ENCODE measurements around the gene C1orf35. TPM values are rescaled to one million over a fixed set of nuclear protein-coding genes. Genes with fewer than 3 reads are reported as not detected.
A peak's percentile ranks its signal among the peaks of the same experiment; 100 is the strongest.

The C1orf35 gene
- total RNA-seq, 2 donors from 2014 or later, result 11.9 to 14.7 TPM

DNA sequence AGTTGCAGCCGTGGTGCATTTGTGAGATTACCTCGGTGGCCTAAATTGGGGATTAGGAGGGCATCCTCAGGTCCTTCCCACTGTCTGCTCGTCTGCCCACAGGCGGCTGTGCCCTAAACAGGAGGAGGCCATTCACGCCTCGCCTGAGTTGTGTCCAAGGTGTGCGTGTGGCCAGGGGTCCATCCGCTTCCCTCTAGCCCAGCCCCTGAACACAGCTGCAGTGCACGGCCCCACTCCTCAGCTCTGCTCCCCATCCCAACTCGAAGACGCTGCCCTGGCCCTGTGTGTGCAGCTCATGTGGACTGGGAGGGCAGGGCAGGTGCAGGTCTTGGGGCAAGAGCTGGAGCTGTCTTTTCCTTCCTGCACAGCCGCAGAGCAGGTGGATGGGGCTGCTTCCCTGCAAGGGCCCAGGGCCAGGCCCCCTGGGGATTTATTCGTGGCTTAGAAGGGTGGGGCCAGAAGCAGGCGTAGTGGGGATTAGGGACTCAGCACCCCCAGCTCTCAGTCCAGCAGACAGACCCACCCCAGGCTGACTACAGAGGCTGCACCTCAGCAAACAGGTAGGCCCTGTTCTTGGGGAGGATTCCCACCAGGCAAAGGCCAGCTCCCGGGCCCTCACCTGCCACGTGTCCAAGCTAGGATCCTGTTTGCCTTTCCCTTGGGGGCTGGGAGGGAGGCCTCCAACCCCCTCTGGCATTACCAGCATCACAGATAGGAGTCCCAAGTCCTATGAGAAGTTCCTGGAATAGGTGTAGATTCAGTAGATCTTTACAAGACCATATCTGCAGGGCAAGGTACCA lies 41.3 kb upstream of the C1orf35 start:
- ATAC-seq (no peak), DNase-seq (no peak)
- intact Hi-C loops (cut with DNase I, micrococcal nuclease), result no loop called here

DNA sequence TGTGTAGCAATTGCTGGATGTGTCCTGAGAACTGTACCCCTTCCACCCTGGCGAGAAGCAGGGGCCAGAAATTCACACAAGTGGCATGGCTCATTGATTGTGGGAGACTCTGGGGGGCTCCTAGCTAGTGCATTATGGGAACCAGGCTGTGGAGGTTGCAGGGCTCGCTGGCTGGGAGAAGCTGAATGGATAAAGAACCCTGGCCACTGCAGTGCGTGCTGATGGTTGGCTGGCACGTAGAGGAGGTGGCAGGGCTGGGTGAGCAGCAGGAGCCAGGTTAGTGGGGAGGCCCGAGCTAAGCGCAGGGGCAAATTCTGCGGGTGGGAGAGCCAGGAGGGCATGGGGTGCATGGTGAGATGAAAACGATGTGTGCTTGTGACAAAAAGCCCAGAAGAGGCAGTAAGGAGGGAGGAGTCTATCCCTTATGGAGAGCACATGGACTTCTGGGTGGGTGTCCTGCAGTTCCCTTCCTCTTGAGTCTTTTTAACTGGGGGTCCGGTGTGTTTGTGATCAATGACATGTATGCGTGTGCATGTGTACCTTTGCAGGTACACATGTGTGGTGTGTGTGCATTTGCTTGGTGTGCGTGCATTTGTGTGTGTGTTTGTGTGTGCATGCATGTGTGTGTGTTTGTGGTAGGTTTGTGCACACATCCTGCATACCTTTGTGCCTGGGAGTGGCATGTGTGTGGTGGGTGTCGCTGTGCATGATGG lies 40.5 kb upstream of the C1orf35 start:
- DNase-seq, result no peak

DNA sequence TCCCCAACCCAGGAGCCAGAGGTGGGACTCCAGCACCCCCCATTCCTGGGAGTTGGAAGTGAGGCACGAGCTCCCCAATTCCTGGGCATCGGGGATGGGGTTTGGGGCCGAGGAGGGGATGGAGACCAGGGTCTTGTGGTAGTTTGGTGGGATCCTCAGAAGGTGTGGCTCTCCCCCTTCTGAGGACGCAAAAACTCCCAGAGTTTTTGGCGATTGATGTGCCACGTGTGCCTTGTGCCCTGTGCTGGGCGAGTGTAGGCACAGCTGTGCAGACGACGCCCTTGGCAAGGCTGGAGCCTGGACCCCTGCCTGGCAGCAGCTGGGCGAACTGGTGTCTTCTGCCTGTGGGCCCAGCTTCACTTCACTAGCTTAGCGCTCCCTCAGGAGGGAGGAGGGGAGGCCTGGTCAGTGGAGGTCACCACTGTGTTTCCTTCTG lies 39.6 kb upstream of the C1orf35 start:
- DNase-seq (peak in 1 of 2 donors; percentile 22), ATAC-seq (no peak)
- intact Hi-C loops (cut with DNase I, micrococcal nuclease), result no loop called here

More for the DNA sequence above, 40.5 kb upstream of the C1orf35 start:
- intact Hi-C loops (cut with DNase I, micrococcal nuclease), result no loop called here
- ATAC-seq, result no peak

DNA sequence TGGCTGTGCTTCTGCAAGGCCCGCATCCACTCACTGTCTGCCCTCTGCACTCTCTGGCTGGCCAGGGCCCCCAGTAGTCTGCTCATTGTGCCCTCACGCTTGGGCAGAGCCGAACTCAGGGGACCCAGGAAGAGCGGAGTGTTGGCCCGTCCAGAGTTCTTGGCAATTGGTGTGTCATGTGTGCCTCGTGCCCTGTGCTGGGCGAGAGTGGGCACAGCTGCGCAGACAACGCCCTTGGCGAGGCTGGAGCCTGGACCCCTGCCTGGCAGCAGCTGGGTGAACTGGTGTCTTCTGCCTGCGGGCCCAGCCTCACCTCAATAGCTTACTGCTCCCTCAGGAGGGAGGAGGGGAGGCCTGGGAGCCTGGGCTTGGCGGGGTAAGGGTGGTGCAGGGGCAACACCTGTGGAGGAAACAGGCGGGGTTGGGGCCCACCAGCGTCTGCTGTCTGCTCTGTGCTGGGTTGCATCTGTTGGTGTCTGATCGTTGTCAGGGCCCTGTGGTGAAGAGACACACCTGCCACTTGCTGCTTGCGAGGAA lies 39.1 kb upstream of the C1orf35 start:
- intact Hi-C loops (cut with DNase I, micrococcal nuclease), result no loop called here
- DNase-seq, result peak; percentile 14 to 29
- ATAC-seq, result no peak

DNA sequence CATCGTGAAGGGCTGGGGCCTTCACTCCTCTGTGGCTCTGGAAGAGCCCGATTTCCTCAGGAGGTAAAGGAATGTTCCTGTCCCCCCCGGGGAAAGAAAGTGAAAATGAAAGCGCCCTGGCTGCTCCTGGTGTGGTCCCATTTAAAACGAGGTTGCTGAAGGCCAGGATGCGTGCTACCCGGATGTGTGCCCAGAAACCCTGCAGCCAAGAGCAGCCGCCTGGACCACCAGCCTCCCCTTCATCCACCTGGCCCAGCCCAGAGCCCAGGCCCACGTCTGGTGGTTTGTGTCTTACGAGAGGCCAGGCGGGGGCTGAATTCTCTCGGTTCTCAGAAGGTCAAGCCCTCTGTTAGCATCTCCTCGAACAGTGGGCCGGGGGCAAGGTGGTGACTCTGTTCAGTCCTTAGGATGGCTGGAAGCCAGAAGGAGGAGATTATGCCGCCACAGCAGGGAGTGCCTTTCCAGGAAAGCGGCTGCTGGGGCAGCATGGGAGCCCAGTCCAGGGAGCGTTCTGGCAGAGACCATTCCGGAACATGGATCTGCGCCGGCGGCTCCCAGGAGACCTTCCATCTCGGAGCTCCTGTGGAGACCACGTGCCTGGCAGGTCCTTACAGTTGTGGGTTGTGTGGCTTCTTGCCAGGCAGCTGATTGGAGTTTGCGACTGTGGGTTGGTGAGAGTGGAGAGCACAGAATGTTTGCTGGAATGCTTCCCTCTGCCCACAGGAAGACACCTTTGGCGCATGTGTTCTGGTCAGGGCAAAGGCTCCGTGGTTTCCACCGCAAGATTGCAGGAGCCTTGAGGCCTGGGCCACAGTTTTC lies 38.3 kb upstream of the C1orf35 start:
- DNase-seq (peak; percentile 53 to 63), ATAC-seq (peak; percentile 16)
- intact Hi-C loops (cut with DNase I, micrococcal nuclease), result no loop called here

DNA sequence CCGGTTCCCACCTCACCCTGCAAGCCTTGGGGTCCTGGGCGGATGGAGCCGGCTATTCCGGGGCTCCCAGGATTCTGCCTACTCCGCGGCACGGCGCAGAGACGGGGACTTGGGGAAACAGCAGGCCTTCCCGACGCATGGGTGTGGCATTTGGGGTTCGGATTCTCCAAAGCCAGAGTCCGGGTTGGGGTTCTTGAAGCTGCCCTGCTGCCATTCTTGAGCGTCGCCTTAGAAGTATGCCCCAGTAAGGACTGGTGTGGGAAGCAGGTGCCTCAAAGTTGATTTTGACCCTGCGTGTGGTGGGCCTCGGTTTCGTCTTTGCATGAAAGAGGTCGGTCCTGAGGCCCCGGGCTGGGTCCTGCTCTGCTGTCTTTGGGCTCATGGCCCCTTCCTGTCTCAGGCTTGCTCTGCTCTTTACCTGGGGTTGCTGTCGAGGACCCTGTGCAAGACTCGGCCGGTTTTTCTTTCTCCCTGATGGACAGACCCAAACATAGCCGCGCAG lies 37.6 kb upstream of the C1orf35 start:
- intact Hi-C loops (cut with DNase I, micrococcal nuclease), result no loop called here
- DNase-seq, result no peak
- ATAC-seq, result no peak

DNA sequence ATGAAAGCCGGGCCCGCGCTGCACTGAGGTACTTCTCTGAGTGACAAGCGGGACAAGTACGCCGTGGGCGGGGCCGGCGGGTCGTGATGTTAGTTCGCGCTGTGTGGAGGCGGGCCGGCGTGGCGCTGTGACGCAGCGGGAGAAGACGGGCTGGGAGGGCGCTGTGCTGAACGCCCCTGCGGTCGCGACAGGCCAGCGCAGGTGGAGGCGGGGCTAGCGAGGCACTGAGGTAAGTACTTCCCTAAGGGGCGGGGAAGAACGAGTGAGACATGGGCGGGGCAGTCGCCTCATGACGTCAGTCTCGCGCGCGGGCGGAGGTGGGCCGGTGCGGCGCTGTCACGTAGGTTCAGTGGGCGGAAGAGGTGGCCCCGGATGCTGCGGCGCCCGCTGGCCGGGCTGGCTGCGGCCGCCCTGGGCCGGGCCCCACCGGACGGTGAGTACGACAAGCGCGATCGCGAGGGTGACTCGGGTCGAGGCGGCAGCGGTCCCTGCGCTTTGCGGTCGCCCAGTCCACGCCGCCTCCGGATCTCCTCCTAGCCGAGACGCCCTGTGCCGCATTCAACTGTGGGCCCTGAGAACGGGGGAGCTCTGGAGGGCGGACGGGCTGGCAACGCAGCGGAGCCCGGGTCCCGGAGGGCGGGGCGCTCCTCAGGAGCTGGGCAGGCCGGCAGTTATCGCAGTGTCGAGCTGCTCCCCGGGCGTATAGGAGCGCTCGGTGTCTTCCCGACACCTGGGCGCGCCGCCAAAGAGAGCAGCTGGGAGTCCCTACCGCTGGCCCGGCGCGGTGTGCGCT lies 37.0 kb upstream of the C1orf35 start, which contains the start of gene GUK1:
Gene GUK1, plus strand, starts transcription at position 349 of the 793 bp plus-strand sequence. Its CDS starts 24 bp downstream, at position 373.
- peak; percentile 100 for DNase-seq
- intact Hi-C loops (cut with DNase I, micrococcal nuclease), result no loop called here
- ATAC-seq, result peak; percentile 90

DNA sequence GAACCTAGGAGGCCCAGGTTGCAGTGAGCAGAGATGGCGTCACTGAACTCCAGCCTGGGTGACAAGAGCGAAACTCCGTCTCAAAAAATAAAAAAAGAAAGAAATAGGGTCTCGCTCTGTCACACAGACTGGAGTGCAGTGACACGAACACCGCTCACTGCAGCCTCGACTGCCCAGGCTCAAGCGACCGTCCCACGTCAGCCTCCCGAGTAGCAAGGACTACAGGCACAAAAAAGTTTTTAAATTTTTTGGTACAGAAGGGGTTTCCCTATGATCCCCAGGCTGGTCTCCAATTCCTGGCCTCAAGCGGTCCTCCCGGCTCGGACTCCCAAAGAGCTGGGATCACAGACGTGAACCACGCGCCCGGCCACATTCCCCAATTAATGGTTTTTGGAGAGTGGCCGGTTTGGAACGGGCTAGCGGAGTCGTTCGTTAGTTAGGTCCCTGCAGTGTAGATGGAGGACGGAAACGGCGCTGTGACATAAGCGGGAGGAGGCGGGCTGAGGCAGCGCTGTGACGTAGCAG lies 36.3 kb upstream of the C1orf35 start:
- ATAC-seq (no peak), DNase-seq (no peak)
- intact Hi-C loops (cut with DNase I, micrococcal nuclease), result no loop called here

DNA sequence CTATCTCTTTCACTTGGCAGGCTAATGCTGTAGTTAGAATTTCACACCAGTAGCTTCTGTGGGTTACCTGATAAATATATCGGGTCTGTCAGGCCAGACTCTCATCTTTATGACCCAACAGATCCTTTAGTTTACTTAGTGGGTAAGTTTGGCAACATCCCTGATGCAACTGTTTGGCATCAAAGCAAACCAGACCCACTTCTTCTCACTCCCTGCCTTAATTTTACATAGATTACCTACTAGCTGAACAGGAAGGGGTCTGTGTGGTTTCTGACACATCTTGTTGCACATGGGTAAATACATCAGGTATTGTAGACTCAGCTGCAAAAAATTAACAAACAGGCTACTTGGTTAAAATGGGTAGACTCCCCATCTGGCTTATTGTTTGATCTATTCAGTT lies 33.8 kb upstream of the C1orf35 start:
- intact Hi-C loops (cut with DNase I, micrococcal nuclease), result no loop called here
- DNase-seq (no peak), ATAC-seq (no peak)

DNA sequence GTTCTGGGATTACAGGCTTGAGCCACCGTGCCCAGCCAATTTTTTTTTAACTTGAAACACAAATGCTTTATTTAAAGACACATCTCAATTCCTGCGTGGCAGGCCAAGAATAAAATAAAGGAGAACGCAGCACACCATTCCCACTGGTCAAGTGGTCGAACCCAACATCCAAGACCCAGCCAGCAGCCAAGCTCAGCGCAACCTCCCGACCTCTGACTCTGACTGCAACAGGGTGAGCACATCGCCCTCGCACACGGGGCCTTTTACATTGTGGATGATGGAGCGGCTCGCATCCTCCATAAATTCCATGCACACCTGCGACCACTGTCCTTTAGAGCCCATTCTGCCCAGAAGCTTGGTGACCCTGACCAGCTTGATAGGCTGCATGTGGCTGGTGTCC lies 31.5 kb upstream of the C1orf35 start:
- ATAC-seq, result no peak
- no peak for DNase-seq
- intact Hi-C loops (cut with DNase I, micrococcal nuclease), result no loop called here

DNA sequence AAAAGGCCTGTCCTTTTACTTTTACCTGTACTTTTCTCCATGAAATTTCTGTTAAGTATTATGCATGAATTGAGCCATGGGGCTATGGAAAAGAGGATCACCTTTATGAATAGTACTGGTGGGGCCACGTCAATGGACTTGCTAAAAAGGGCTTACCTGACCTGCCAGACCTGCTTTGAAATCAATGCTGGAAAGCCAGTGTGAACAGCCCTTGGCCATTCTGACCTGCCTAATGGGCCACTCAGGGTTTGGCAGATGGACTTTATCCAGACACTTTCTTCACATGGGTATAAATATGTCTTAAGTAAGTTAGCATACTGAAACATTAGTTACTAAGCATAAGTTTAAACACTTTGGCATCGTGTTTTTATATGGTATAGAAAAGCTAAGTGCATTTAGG lies 28.6 kb upstream of the C1orf35 start:
- intact Hi-C loops (cut with DNase I, micrococcal nuclease), result no loop called here
- DNase-seq (no peak), ATAC-seq (no peak)

DNA sequence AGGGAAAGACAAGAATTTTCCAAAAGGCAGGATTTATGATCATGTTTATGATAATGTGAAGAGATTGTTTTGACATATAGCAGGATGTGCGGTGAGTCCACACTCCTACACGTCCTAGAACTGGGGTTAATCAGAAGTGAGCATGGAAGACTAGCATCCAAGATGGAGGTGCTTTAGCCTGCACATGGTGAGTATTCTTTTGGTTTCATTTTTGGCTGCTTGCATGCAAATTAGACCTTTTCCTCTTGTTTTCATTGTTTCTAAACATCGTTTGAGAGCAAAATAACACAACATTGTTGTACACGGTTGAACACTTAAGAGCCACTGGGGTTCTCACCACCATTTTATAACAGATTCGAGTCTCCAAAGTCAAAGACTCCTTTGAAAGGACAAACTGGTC lies 22.1 kb upstream of the C1orf35 start:
- no peak for DNase-seq
- intact Hi-C loops (cut with DNase I, micrococcal nuclease), result no loop called here

DNA sequence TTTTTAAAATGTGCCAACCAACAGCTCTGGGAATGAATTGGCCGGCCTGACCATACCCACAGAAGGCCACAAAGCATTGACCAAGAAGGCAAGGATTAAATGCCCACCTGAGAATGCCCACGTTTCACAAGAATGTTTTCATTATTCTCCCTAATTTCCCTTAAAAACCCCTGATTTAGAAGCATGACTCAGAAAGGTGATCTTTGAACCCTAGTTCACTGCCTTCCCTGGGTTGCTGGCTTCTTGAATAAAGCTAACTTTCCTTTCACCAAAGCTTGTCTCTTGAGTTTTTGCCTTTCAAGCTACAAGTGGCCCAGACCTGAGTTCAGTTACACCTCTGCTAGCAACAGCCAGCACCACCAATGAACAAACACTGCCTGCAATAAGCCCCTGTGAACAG lies 20.4 kb upstream of the C1orf35 start:
- intact Hi-C loops (cut with DNase I, micrococcal nuclease), result no loop called here
- DNase-seq (no peak), ATAC-seq (no peak)

More for the DNA sequence above, 22.1 kb upstream of the C1orf35 start:
- no peak for ATAC-seq

DNA sequence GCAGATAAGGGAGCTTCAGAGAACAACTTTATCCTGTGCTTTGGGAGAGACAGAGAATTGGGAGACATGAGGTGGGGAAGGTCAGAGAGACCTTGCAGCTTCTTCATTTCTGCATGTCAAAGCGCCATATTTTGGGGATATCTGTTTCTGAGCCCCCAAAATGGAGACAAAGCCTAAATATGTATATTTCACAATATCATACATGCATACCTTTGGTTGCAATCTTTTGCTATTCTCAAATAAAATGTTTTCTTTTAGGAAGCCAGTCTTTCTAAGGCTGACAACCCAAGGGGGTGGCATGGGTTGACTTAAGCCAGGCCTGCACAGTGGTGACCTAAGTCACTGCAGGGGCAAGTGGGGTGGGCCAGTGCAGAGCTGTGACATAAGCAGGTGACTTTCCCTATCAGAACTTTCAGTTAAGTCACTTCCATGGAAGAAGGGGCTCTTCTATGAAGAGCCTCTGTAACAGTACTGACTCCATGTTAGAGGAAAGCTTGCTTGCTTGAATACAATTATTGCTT lies 19.9 kb upstream of the C1orf35 start:
- no peak for DNase-seq
- ATAC-seq, result no peak
- intact Hi-C loops (cut with DNase I, micrococcal nuclease), result no loop called here

DNA sequence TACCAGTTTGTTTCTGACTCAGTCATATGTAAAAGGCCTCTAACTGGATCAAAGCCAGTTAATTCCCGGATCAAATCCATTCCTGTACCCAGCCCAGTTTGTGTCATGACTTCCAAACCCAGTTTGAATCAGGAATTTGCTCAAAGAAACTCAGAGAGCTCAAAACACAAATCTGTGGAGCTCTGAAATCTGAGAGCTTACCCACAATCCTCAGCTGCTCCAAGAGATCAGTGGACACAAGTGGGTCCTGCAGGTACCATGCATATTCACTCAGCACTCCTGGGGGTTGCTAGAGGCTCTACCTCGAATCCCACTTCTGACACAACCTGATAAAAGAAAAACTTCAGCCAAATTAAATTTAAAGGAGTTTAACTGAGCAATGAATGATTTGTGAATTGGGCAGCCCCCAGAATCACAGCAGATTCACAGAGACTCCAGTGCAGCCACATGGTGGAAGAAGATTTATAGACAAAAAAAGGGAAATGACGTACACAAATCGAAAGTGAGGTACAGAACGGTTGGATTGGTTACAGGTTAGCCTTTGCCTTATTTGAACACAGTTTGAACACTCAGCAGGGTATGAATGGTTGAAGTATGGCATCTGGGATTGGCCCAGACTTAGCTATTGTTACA lies 17.8 kb upstream of the C1orf35 start:
- no peak for ATAC-seq
- no peak for DNase-seq
- intact Hi-C loops (cut with DNase I, micrococcal nuclease), result no loop called here

DNA sequence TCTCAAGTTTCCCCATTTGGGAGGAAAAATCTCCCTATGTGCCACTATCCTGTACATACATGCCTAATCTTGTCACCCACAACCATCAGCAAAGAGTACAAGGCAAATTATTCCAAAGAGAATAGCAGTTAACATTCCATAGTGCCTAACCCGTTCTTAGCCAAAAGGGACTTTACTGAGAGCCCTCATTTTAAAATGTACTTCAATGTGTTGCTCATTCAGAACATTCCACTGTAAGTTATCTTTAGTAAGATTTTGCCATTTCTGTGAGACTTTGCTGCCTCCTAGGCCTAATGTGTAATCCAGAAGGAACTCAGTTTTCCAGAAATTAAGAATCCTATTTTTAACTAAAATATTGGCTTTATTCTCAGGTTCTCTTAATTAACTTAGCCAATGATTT lies 17.2 kb upstream of the C1orf35 start:
- intact Hi-C loops (cut with DNase I, micrococcal nuclease), result no loop called here
- no peak for DNase-seq
- no peak for ATAC-seq

DNA sequence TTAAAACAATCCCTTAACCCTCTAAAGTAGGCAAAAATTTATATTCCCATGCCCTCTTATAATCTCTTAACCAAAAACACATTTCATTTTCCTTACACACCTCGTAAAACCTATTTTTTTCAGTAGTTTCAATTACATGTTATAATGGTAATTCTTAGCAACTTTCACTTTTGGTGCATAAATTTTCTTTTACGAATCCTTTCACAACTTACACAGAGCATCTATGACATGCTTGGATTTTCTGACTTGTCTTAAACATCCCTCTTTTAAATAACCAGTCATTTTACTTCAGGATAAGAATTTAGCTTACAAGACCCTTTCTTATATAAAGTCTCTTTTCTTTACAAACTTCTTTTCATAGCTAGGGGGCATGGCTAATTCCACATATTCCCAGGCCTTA lies 14.9 kb upstream of the C1orf35 start:
- ATAC-seq, result no peak
- DNase-seq, result no peak
- intact Hi-C loops (cut with DNase I, micrococcal nuclease), result no loop called here
